ENCODE data around the gene PAX9.

Gene PAX9

DNA sequence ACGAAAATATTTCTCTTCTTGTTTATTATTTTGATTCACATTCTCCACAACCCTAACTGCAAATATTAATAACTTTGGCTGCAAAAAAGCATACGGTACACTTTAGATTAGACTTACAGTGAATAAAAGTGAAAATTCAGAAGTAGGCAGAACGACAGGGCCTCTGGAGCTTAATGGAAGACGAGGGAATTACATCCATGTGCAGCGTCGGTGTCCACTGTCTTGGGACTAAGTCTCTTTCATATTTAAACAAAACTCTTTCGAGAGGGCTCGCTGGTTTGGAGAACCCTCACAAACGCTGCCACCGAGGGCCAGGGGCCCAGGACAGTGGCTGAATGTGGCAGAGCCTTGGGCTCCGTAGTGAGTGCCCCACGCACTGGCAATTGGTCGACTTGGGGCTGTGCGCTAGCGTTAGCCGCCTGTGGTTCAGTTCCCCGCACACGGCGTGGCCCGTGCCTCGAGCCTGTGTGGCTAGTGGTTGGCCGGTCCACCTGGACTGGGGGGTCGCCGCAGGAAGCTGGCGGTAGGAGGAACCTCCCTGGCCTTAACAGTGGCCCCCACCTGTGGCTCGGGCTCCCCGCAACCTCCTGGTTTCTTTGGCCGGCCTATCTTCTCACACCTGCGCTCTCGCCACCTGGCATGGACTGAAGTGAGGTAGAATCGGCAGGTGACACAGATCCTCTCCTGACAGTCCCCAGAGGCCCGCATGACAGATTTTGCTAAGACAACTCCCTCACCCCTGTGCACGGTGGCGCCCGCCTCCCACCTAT, 739 bp upstream of the PAX9 start:
- peak overlapping the region; percentile 94 for H3K27ac ChIP-seq
- TF ChIP-seq CTCF (conservative IDR thresholded peaks at IDR 0.05), result 0 out of 2 replicates have a peak, but pooled peaks have one; percentile 7

DNA sequence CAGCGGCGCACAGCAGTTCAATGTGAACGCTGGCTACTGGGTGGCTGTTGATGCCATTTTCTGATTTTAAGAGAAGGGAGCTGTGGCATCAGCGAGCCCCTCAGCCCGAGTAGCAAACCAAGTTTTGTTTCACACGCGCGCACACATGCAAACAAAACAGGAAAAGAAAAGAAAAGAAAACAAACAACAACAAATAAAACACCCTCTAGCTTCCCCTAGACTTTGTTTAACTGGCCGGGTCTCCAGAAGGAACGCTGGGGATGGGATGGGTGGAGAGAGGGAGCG, 540 bp downstream of the PAX9 start:
- TF ChIP-seq CTCF (conservative IDR thresholded peaks at IDR 0.05), result no peak
- peak overlapping the region; percentile 94 for H3K27ac ChIP-seq

DNA sequence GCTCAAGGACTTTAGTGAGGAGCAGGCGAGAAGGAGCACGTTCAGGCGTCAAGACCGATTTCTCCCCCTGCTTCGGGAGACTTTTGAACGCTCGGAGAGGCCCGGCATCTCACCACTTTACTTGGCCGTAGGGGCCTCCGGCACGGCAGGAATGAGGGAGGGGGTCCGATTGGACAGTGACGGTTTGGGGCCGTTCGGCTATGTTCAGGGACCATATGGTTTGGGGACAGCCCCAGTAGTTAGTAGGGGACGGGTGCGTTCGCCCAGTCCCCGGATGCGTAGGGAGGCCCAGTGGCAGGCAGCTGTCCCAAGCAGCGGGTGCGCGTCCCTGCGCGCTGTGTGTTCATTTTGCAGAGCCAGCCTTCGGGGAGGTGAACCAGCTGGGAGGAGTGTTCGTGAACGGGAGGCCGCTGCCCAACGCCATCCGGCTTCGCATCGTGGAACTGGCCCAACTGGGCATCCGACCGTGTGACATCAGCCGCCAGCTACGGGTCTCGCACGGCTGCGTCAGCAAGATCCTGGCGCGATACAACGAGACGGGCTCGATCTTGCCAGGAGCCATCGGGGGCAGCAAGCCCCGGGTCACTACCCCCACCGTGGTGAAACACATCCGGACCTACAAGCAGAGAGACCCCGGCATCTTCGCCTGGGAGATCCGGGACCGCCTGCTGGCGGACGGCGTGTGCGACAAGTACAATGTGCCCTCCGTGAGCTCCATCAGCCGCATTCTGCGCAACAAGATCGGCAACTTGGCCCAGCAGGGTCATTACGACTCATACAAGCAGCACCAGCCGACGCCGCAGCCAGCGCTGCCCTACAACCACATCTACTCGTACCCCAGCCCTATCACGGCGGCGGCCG, 1.1 kb downstream of the PAX9 start:
- peak; percentile 39 for TF ChIP-seq CTCF (conservative IDR thresholded peaks at IDR 0.05)
- peak overlapping the region; percentile 94 for H3K27ac ChIP-seq

- no peak for TF ChIP-seq CTCF (conservative IDR thresholded peaks at IDR 0.05)
- H3K27ac ChIP-seq, result peak overlapping the region; percentile 94
Measured at GRCh38 chr14:36663404-36664321, 2.0 kb downstream of the PAX9 start.

GRCh38 chr14:36664322-36665193, 2.9 kb downstream of the PAX9 start:
- peak overlapping the region; percentile 94 for H3K27ac ChIP-seq
- TF ChIP-seq CTCF (conservative IDR thresholded peaks at IDR 0.05), result no peak

GRCh38 chr14:36665887-36666415, 4.3 kb downstream of the PAX9 start:
- peak overlapping the region; percentile 94 for H3K27ac ChIP-seq
- no peak for TF ChIP-seq CTCF (conservative IDR thresholded peaks at IDR 0.05)
